ENCODE data around the gene LAPTM4A.

DNA sequence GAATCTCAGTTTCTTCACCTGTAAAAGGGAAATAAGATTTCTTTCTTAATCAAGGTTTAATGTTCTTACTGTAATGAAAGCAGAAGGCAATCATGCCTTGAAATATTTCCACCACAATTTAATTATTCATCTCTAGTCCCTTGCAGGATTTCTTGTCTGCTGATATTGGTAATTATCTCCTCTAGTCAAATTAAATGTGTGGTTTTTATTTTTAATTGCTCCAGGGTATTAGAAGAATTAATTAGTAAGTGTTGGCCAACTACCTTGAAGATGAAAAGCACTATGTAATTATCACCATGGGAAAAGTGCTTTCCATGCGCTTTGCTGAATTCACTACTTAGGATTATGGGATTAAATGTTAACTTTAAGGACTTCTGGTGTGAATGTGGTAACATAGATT lies 8.7 kb upstream of the LAPTM4A start:
- TF ChIP-seq, protein P1, sequence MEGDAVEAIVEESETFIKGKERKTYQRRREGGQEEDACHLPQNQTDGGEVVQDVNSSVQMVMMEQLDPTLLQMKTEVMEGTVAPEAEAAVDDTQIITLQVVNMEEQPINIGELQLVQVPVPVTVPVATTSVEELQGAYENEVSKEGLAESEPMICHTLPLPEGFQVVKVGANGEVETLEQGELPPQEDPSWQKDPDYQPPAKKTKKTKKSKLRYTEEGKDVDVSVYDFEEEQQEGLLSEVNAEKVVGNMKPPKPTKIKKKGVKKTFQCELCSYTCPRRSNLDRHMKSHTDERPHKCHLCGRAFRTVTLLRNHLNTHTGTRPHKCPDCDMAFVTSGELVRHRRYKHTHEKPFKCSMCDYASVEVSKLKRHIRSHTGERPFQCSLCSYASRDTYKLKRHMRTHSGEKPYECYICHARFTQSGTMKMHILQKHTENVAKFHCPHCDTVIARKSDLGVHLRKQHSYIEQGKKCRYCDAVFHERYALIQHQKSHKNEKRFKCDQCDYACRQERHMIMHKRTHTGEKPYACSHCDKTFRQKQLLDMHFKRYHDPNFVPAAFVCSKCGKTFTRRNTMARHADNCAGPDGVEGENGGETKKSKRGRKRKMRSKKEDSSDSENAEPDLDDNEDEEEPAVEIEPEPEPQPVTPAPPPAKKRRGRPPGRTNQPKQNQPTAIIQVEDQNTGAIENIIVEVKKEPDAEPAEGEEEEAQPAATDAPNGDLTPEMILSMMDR (IDR thresholded peaks at IDR 0.05): no peak
- no peak for TF ChIP-seq POLR2A (IDR thresholded peaks at IDR 0.05)

Data from breast epithelium (tissue), 3 donors.